ENCODE results near the gene SNTB2. TPM values are rescaled to one million over a fixed set of nuclear protein-coding genes. Genes with fewer than 3 reads are reported as not detected.
A peak's percentile ranks its signal among the peaks of the same experiment; 100 is the strongest.

The SNTB2 gene
- total RNA-seq, 4 donors from 2014 or later = 58.0 to 99.5 (median 96.7) TPM

DNA sequence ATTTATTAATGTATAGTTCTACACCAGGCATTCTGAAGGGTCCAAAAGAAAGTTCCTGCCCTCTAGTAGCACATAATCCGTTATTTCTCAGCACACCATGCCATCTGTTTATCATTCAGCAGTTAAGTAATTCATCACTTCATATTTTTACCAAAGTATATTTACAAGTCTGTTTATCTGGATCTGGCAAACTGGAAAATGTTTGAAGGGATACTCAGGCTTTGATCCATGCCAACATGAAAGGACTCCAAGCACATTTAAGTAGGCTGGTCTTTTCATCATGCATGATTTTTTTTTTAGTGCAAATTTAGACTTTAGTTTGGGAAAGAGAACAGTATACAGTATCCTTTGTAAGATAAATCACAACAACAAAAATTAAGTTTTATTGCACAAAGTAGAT, 120.1 kb downstream of the SNTB2 start:
- 93% methylated on average over 1 of the region's 1 CpG for WGBS, 2 donors
- no peak for TF ChIP-seq POLR2A (IDR thresholded peaks at IDR 0.05)
- TF ChIP-seq, protein P1, sequence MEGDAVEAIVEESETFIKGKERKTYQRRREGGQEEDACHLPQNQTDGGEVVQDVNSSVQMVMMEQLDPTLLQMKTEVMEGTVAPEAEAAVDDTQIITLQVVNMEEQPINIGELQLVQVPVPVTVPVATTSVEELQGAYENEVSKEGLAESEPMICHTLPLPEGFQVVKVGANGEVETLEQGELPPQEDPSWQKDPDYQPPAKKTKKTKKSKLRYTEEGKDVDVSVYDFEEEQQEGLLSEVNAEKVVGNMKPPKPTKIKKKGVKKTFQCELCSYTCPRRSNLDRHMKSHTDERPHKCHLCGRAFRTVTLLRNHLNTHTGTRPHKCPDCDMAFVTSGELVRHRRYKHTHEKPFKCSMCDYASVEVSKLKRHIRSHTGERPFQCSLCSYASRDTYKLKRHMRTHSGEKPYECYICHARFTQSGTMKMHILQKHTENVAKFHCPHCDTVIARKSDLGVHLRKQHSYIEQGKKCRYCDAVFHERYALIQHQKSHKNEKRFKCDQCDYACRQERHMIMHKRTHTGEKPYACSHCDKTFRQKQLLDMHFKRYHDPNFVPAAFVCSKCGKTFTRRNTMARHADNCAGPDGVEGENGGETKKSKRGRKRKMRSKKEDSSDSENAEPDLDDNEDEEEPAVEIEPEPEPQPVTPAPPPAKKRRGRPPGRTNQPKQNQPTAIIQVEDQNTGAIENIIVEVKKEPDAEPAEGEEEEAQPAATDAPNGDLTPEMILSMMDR (IDR thresholded peaks at IDR 0.05) = no peak
- no peaks in the 10 kb centered on the region for H3K27me3 ChIP-seq
- no peaks in the 10 kb centered on the region for H3K36me3 ChIP-seq
- peak overlapping the region in 2 of 3 donors; percentile 5 to 19 for H3K27ac ChIP-seq
- H3K4me1 ChIP-seq = peaks cover 42 to 64% of the 10 kb centered on the region in 2 donors
- H3K4me3 ChIP-seq (replicated peaks in 1 of 3) = no peak overlapping the region
- no peak for DNase-seq
- intact Hi-C loops (cut with DNase I) = no loop called here
- no peaks in the 10 kb centered on the region for H3K9me3 ChIP-seq

DNA sequence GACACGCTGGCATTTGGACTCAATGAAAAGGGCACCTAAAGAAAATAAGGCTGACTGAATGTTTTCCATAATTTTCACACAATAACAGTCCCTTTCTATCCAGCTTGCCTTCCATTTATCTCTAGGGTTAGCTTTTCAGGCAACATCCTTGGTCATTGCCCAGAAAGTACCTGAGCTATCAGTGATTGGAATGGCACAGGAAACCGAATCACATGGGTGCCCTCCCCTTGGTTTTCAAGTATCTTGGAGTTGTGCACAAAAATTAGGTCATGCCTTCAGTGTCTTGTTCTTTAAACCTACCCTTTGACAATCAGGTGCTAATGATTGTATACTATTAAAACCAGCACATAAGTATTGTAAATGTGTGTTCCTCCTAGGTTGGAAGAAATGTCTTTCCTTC, 120.9 kb downstream of the SNTB2 start:
- H3K9me3 ChIP-seq = no peaks in the 10 kb centered on the region
- WGBS, 2 donors = 59 to 71% methylated on average over 2 of the region's 2 CpGs
- intact Hi-C loops (cut with DNase I) = no loop called here

GRCh38 chr16:69309316-69309715, 122.4 kb downstream of the SNTB2 start:
- intact Hi-C loops (cut with DNase I) = no loop called here
- Histone ChIP-seq H3K27ac (peak overlapping the region in 2 of 3 donors; percentile 31 to 32), H3K36me3 (no peaks in the 10 kb centered on the region), H3K4me1 (peaks cover 38 to 61% of the 10 kb centered on the region in 2 donors), H3K27me3 (no peaks in the 10 kb centered on the region), H3K9me3 (no peaks in the 10 kb centered on the region), H3K4me3 (replicated peaks in 1 of 3) (no peak overlapping the region)
- WGBS, 2 donors = 76 to 78% methylated on average over 12 of the region's 12 CpGs
- TF ChIP-seq, protein P1 (IDR thresholded peaks at IDR 0.05) = no peak
- no peak for TF ChIP-seq POLR2A (IDR thresholded peaks at IDR 0.05)
- peak; percentile 29 to 35 for DNase-seq

More for the DNA sequence above, 120.9 kb downstream of the SNTB2 start:
- DNase-seq = peak; percentile 58 to 62
- Histone ChIP-seq H3K4me3 (replicated peaks in 1 of 3) (no peak overlapping the region), H3K4me1 (peaks cover 45 to 66% of the 10 kb centered on the region in 2 donors), H3K27me3 (no peaks in the 10 kb centered on the region), H3K27ac (peak overlapping the region; percentile 5 to 22 (median 20)), H3K36me3 (no peaks in the 10 kb centered on the region)
- TF ChIP-seq, protein P1 (IDR thresholded peaks at IDR 0.05) = no peak
- no peak for TF ChIP-seq POLR2A (IDR thresholded peaks at IDR 0.05)

GRCh38 chr16:69310653-69311532, 123.9 kb downstream of the SNTB2 start, which contains the start of gene VPS4A:
TSS of gene VPS4A (plus strand) at chr16:69311350. CDS start at chr16:69311512, 162 bp downstream.
- peak in 1 of 2 donors; percentile 81 for TF ChIP-seq POLR2A (IDR thresholded peaks at IDR 0.05)
- TF ChIP-seq, protein P1 (IDR thresholded peaks at IDR 0.05) = peak; percentile 19 to 99 (median 88)
- peak; percentile 96 to 97 for DNase-seq

More at GRCh38 chr16:69310653-69311532, 123.9 kb downstream of the SNTB2 start, which contains the start of gene VPS4A:
- Histone ChIP-seq H3K4me3 (replicated peaks in 1 of 3) (peak within 1 kb of the TSS; percentile 62 to 97 (median 85)), H3K36me3 (peaks cover under 1 to 6% of the 10 kb centered on the region in 2 donors), H3K9me3 (no peaks in the 10 kb centered on the region), H3K27ac (peak within 1 kb of the TSS; percentile 67 to 85 (median 73)), H3K4me1 (peaks cover 24 to 49% of the 10 kb centered on the region in 2 donors), H3K27me3 (no peaks in the 10 kb centered on the region)
- WGBS, 2 donors = 19 to 20% methylated on average over 27 to 33 of the region's 70 CpGs
- intact Hi-C loops (cut with DNase I) = no loop called here
